Measurements from ENCODE around the gene SORCS2. TPM values are rescaled to one million over a fixed set of nuclear protein-coding genes. Genes with fewer than 3 reads are reported as not detected.

Gene SORCS2
- total RNA-seq, 1 donor from 2014 or later, result 7.1 TPM

DNA sequence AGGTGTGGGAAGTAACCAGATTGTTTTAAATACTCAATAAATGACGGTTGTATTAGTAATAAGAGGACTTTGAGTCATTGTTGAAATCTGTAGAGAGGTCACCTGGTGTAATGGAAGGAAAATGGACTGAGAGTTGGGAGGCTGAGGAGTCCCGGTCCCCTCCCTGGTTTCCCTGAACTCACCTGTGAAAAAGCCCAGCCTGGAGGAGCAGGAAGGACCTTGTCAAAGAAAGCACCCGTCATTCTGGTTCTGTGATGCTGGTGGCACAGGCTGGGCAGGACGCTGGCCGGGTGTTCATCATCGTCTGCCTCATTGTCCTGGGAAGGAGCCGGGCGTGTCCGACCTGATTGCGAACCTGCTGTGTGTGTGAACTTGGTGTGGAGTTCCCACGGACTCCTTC, 70.8 kb downstream of the SORCS2 start:
- Mint-ChIP-seq H3K9me3 (no peaks in the 10 kb centered on the region), H3K4me3 (no peak overlapping the region), H3K27ac (no peak overlapping the region), H3K27me3 (ENCODE audit: low read depth) (peaks cover 36% of the 10 kb centered on the region), H3K4me1 (peaks cover 2% of the 10 kb centered on the region), H3K36me3 (no peaks in the 10 kb centered on the region)
- no peak for DNase-seq (ENCODE audit: low spot score in 2 of 2, unreplicated experiment in 2 of 2)
- TF ChIP-seq, protein P1, sequence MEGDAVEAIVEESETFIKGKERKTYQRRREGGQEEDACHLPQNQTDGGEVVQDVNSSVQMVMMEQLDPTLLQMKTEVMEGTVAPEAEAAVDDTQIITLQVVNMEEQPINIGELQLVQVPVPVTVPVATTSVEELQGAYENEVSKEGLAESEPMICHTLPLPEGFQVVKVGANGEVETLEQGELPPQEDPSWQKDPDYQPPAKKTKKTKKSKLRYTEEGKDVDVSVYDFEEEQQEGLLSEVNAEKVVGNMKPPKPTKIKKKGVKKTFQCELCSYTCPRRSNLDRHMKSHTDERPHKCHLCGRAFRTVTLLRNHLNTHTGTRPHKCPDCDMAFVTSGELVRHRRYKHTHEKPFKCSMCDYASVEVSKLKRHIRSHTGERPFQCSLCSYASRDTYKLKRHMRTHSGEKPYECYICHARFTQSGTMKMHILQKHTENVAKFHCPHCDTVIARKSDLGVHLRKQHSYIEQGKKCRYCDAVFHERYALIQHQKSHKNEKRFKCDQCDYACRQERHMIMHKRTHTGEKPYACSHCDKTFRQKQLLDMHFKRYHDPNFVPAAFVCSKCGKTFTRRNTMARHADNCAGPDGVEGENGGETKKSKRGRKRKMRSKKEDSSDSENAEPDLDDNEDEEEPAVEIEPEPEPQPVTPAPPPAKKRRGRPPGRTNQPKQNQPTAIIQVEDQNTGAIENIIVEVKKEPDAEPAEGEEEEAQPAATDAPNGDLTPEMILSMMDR (IDR thresholded peaks at IDR 0.05; ENCODE audit: unreplicated experiment), result no peak

DNA sequence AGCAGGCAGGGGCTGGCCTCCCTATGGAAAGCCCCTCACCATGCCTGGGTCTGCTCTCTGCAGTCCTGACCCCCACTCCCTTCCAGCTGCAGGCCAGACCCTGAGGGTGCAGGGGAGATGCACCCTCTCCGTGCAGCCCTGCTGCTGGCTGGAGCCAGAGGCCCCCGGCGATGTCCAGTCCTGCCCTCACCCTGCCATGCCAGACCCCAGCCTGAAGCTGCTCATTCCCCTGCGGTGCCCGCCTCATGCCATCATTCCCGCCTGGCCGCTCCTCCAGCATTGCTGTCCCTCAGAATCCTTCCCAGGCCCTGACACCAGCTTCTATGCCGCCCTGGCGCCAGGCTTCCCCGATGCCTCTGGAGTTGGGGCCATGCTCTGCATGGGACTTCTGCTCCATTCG, 72.4 kb downstream of the SORCS2 start:
- peaks cover 39% of the 10 kb centered on the region for H3K27me3 Mint-ChIP-seq (ENCODE audit: low read depth)
- H3K4me3 Mint-ChIP-seq, result no peak overlapping the region
- TF ChIP-seq, protein P1 (IDR thresholded peaks at IDR 0.05; ENCODE audit: unreplicated experiment), result no peak
- H3K9me3 Mint-ChIP-seq, result no peaks in the 10 kb centered on the region
- peaks cover 2% of the 10 kb centered on the region for H3K4me1 Mint-ChIP-seq
- no peak overlapping the region for H3K27ac Mint-ChIP-seq
- no peak for DNase-seq (ENCODE audit: low spot score in 2 of 2, unreplicated experiment in 2 of 2)
- no peaks in the 10 kb centered on the region for H3K36me3 Mint-ChIP-seq

DNA sequence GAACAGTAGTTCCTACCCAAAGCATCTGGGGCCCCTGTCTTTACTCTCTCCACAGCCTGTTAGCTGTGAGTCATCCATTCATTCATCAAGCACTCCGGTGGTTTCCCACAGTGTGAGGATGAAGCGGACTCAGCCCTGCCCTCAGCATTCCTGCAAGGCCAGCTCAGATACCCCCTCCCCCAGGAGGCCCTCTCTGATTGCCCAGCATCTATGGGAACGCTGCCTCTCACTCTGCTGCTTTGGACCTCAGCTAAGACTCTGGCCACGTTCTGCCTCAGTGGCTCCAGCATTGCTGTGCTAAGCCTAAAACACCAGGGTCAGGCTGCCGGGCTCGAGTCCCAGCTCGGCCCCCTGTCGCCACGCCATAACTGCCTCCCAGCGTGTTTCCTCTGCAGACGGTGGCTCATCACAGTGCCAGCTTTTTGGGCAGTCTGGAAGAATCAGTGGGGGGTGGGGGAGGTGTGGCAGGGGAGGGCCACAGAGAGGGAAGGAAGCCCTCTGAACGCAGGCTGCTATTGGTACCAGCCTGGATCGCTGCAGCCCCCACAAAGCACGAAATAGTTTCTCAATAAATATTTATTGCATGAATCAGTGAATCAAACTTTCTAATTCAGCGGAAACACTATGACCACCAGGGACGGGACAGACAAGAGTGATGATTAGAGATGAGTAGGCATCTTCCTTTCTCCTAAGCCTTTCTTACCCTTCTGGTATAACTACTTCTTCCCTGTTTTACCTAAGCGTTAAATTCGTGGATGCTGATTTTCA, 74.4 kb downstream of the SORCS2 start:
- Mint-ChIP-seq H3K27me3 (ENCODE audit: low read depth) (peaks cover 43% of the 10 kb centered on the region), H3K4me3 (no peak overlapping the region), H3K9me3 (peaks cover 9% of the 10 kb centered on the region), H3K36me3 (no peaks in the 10 kb centered on the region), H3K4me1 (peaks cover 2% of the 10 kb centered on the region), H3K27ac (no peak overlapping the region)
- TF ChIP-seq, protein P1 (IDR thresholded peaks at IDR 0.05; ENCODE audit: unreplicated experiment), result no peak
- no peak for DNase-seq (ENCODE audit: low spot score in 2 of 2, unreplicated experiment in 2 of 2)

DNA sequence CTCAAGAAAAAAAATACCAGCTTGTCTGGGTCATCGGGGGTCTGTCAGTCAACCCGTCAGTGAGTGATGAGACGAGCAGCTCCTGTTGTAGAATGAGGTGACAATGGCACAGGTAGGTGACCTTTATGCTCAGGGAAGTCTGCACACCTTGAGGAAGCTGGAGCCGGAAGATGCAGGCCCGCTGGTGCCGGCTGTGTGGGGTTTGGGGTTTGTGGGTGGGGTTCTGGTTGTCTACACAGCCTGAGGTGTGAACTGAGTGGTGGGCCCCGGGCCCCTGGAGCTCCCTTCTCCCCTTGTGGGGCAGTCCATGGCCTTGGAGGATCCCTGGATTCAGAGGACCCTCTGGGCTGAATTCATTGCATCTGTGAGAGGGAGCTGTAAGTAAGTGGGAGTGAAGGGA, 75.5 kb downstream of the SORCS2 start:
- no peak overlapping the region for H3K27ac Mint-ChIP-seq
- TF ChIP-seq, protein P1 (IDR thresholded peaks at IDR 0.05; ENCODE audit: unreplicated experiment), result no peak
- H3K9me3 Mint-ChIP-seq, result peaks cover 9% of the 10 kb centered on the region
- no peak overlapping the region for H3K4me3 Mint-ChIP-seq
- no peak for DNase-seq (ENCODE audit: low spot score in 2 of 2, unreplicated experiment in 2 of 2)
- H3K36me3 Mint-ChIP-seq, result no peaks in the 10 kb centered on the region
- peaks cover 41% of the 10 kb centered on the region for H3K27me3 Mint-ChIP-seq (ENCODE audit: low read depth)
- peaks cover 10% of the 10 kb centered on the region for H3K4me1 Mint-ChIP-seq

DNA sequence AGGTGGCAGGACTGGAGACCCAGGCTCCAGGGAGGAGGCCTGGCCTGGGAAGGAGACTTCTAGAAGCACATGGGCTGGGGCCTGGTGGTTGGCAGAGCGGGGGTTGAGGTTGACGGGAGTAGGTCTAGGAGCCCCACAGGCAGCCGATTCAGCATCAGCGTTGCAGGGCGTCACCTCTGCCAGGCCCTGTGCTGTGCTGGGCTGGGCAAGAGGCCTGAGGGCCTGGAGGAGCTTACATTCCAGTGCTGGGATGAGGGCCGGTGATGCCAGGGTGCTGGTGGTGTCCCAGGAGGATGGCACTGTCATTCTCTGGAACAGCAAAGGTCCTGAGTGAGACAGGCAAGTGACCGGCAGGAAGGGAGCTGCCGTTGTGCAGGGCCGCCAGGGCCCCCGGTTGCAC, 76.6 kb downstream of the SORCS2 start:
- peaks cover 9% of the 10 kb centered on the region for H3K9me3 Mint-ChIP-seq
- peaks cover 39% of the 10 kb centered on the region for H3K27me3 Mint-ChIP-seq (ENCODE audit: low read depth)
- no peak for DNase-seq (ENCODE audit: low spot score in 2 of 2, unreplicated experiment in 2 of 2)
- H3K4me1 Mint-ChIP-seq, result peaks cover 12% of the 10 kb centered on the region
- no peak overlapping the region for H3K4me3 Mint-ChIP-seq
- TF ChIP-seq, protein P1 (IDR thresholded peaks at IDR 0.05; ENCODE audit: unreplicated experiment), result no peak
- H3K27ac Mint-ChIP-seq, result no peak overlapping the region
- no peaks in the 10 kb centered on the region for H3K36me3 Mint-ChIP-seq

Measured in mesothelial cell of epicardium (in vitro differentiated cells).